HepG2 (cell line): ENCODE data around the gene CNNM2. TPM values are rescaled to one million over a fixed set of nuclear protein-coding genes. Genes with fewer than 3 reads are reported as not detected.
A peak's percentile ranks its signal among the peaks of the same experiment; 100 is the strongest.

Experiments used
- ARNTL ChIP-seq: sonication (generic); formaldehyde crosslinking; IDR thresholded peaks from 2 replicates; pipeline ENCODE4 v1.4.0; 2020; ENCODE audit warnings: mild to moderate bottlenecking, missing genetic modification reagents
- BRD4 ChIP-seq: sonication (generic); formaldehyde crosslinking; IDR thresholded peaks from 2 replicates; pipeline ENCODE4 v1.4.0; 2020; ENCODE audit warnings: missing genetic modification reagents
- CBX5 ChIP-seq: sonication (generic); formaldehyde crosslinking; IDR thresholded peaks from 2 replicates; pipeline ENCODE4 v1.4.0; 2020; ENCODE audit warnings: missing genetic modification reagents, borderline replicate concordance
- DZIP1 ChIP-seq: sonication (generic); formaldehyde crosslinking; IDR thresholded peaks from 2 replicates; pipeline ENCODE4 v1.5.0; 2020; ENCODE audit warnings: mild to moderate bottlenecking, missing genetic modification reagents
- FLYWCH1 ChIP-seq: sonication (generic); formaldehyde crosslinking; IDR thresholded peaks from 2 replicates; pipeline ENCODE4 v1.8.1; 2023; ENCODE audit warnings: mild to moderate bottlenecking, missing genetic modification reagents
- GLMP ChIP-seq: sonication (generic); formaldehyde crosslinking; IDR thresholded peaks from 2 replicates; pipeline ENCODE4 v1.9.0; 2021; ENCODE audit warnings: missing genetic modification reagents, mild to moderate bottlenecking, borderline replicate concordance
- HDAC2 ChIP-seq: sonication (generic); formaldehyde crosslinking; IDR thresholded peaks from 2 replicates; pipeline ENCODE4 v1.4.0; 2020; ENCODE audit warnings: missing genetic modification reagents
- HIVEP1 ChIP-seq: sonication (generic); formaldehyde crosslinking; IDR thresholded peaks from 2 replicates; pipeline ENCODE4 v1.4.0; 2020; ENCODE audit warnings: mild to moderate bottlenecking, missing genetic modification reagents
- KLF16 ChIP-seq, 2 experiments: sonication (generic) in 1 of 2; formaldehyde crosslinking in 1 of 2; IDR thresholded peaks; 2 replicates each; pipeline versions ENCODE4 v1.6.1 to v1.8.0; 2016 to 2023; ENCODE audit warnings: missing genetic modification reagents in 2 of 2, missing compliant biosample characterization in 1 of 2
- MED1 ChIP-seq: sonication (generic); formaldehyde crosslinking; IDR thresholded peaks from 2 replicates; pipeline ENCODE4 v1.4.0; 2020; ENCODE audit warnings: missing genetic modification reagents
- MTF2 ChIP-seq: sonication (generic); formaldehyde crosslinking; IDR thresholded peaks from 2 replicates; pipeline ENCODE4 v1.5.0; 2020; ENCODE audit warnings: missing genetic modification reagents, borderline replicate concordance
- MYC ChIP-seq: sonication (generic); formaldehyde crosslinking; IDR thresholded peaks from 2 replicates; pipeline ENCODE4 v1.9.0; 2021; ENCODE audit warnings: missing genetic modification reagents, borderline replicate concordance
- NBN ChIP-seq: fragments of 450-650 bp; conservative IDR thresholded peaks from 2 replicates; pipeline ENCODE4 v1.6.1; 2017
- NFRKB ChIP-seq: fragments of 450-650 bp; IDR thresholded peaks from 2 replicates; pipeline ENCODE4 v1.6.1; 2017
- RORA ChIP-seq: sonication (generic); formaldehyde crosslinking; IDR thresholded peaks from 2 replicates; pipeline ENCODE4 v1.5.0; 2020; ENCODE audit warnings: mild to moderate bottlenecking, missing genetic modification reagents, moderate library complexity
- RXRB ChIP-seq: IDR thresholded peaks from 2 replicates; pipeline ENCODE4 v1.6.1; 2016; ENCODE audit warnings: borderline replicate concordance, missing genetic modification reagents, missing compliant biosample characterization
- SIX1 ChIP-seq: sonication (generic); formaldehyde crosslinking; IDR thresholded peaks from 2 replicates; pipeline ENCODE4 v1.4.0; 2020; ENCODE audit warnings: missing genetic modification reagents, borderline replicate concordance
- ZBTB14 ChIP-seq: sonication (generic); formaldehyde crosslinking; IDR thresholded peaks from 2 replicates; pipeline ENCODE4 v1.4.0; 2020; ENCODE audit warnings: missing genetic modification reagents
- ZNF121 ChIP-seq: sonication (generic); formaldehyde crosslinking; IDR thresholded peaks from 2 replicates; pipeline ENCODE4 v1.5.0; 2020; ENCODE audit warnings: mild to moderate bottlenecking, missing genetic modification reagents
- ZNF276 ChIP-seq: sonication (generic); formaldehyde crosslinking; IDR thresholded peaks from 2 replicates; pipeline ENCODE4 v1.4.0; 2020; ENCODE audit warnings: mild to moderate bottlenecking, low read depth, missing genetic modification reagents
- ZNF546 ChIP-seq: sonication (generic); formaldehyde crosslinking; conservative IDR thresholded peaks from 2 replicates; pipeline ENCODE4 v1.8.1; 2023; ENCODE audit warnings: mild to moderate bottlenecking, missing genetic modification reagents
- ZNF776 ChIP-seq: sonication (generic); formaldehyde crosslinking; IDR thresholded peaks from 2 replicates; pipeline ENCODE4 v1.4.0; 2020; ENCODE audit warnings: mild to moderate bottlenecking, missing genetic modification reagents
- ZNF790 ChIP-seq: sonication (generic); formaldehyde crosslinking; IDR thresholded peaks from 2 replicates; pipeline ENCODE4 v1.8.0; 2022; ENCODE audit warnings: missing genetic modification reagents, mild to moderate bottlenecking, borderline replicate concordance
- ZNF841 ChIP-seq: sonication (generic); formaldehyde crosslinking; IDR thresholded peaks from 2 replicates; pipeline ENCODE4 v1.8.1; 2023; ENCODE audit warnings: missing genetic modification reagents, borderline replicate concordance
- polyA plus RNA-seq, 8 experiments: library from polyadenylated mRNA; depleted of rRNA in 3 of 8; stranded (reverse) in 7 of 8; unstranded in 1 of 8; fragments of >200 nt; fragmentation: Illumina TruSeq in 4 of 8; extraction: Trizol in 4 of 8; gene quantifications; 2 replicates each; pipeline versions ENCODE4 v1.2.1 to v1.2.3, GENCODE V29; 2011 to 2016; ENCODE audit warnings: low read depth in 4 of 8, missing spikeins in 1 of 8, mixed read lengths in 1 of 8; ENCODE audit not compliant: insufficient read depth in 1 of 8
- total RNA-seq, 5 experiments: library from RNA; depleted of rRNA; stranded (reverse); fragments of >200 nt; fragmentation: Illumina TruSeq; extraction: Trizol; gene quantifications; 2 replicates each; pipeline ENCODE4 v1.2.3, GENCODE V29; 2016; ENCODE audit warnings: low read depth in 1 of 5

Gene CNNM2
- total and polyA plus RNA-seq, 2 of the 13 experiments (the other 11 are each of a cell fraction or from before 2014, with no cell fraction given), result 7.1 to 9.0 TPM

GRCh38 chr10:102869258-102870198, 48.6 kb upstream of the CNNM2 start, which contains the start of gene AS3MT (continued):
- TF ChIP-seq GLMP (CRISPR knock-in tag), result no peak
- TF ChIP-seq RORA, result no peak
- TF ChIP-seq HDAC2, result no peak
- no peak for TF ChIP-seq KLF16 (CRISPR knock-in tag; IDR thresholded peaks at IDR 0.05)
- TF ChIP-seq ZNF790 (CRISPR knock-in tag), result 0 out of 2 replicates have a peak, but pooled peaks have one; percentile 39
- no peak for TF ChIP-seq FLYWCH1
- peak; percentile 91 for TF ChIP-seq ZNF776 (CRISPR knock-in tag)
- TF ChIP-seq DZIP1, result no peak
- TF ChIP-seq MYC, result peak; percentile 62; the same call in 1 of the 2 replicates
- TF ChIP-seq HIVEP1, result peak; percentile 94
- no peak for TF ChIP-seq SIX1 (CRISPR knock-in tag)
- TF ChIP-seq ARNTL, result peak; percentile 67; the same call in 1 of the 2 replicates
- TF ChIP-seq ZNF546 (CRISPR knock-in tag), result no peak
- TF ChIP-seq ZNF276 (CRISPR knock-in tag), result 0 out of 2 replicates have a peak, but pooled peaks have one; percentile 37
- TF ChIP-seq ZNF121 (CRISPR knock-in tag), result no peak
- TF ChIP-seq CBX5 (CRISPR knock-in tag), result no peak
- TF ChIP-seq BRD4 (CRISPR knock-in tag), result peak; percentile 8; the same call in 1 of the 2 replicates
- no peak for TF ChIP-seq NBN
- peak; percentile 76 for TF ChIP-seq ZBTB14 (CRISPR knock-in tag)
- TF ChIP-seq MED1 (CRISPR knock-in tag), result 0 out of 2 replicates have a peak, but pooled peaks have one; percentile 11
- no peak for TF ChIP-seq NFRKB
- TF ChIP-seq RXRB (CRISPR knock-in tag), result peak; percentile 20; the same call in 1 of the 2 replicates
- TF ChIP-seq ZNF841, result no peak
- TF ChIP-seq MTF2 (CRISPR knock-in tag), result no peak
